ENCODE results near the gene AQP10.
"Not testable (repeated sequence)": the region's sequence is repeated elsewhere in the genome, so short reads cannot be mapped to it uniquely, and the experiment has no call there.

The AQP10 gene

GRCh38 chr1:154324669-154325582, 4.0 kb downstream of the AQP10 start, which contains the start of gene ATP8B2:
ATP8B2 (plus strand) TSS chr1:154325525; CDS start chr1:154328142, 2,617 bp downstream.
- DNase-seq: peak; percentile 76

GRCh38 chr1:154325583-154326545, 5.0 kb downstream of the AQP10 start:
- DNase-seq: peak; percentile 38

DNA sequence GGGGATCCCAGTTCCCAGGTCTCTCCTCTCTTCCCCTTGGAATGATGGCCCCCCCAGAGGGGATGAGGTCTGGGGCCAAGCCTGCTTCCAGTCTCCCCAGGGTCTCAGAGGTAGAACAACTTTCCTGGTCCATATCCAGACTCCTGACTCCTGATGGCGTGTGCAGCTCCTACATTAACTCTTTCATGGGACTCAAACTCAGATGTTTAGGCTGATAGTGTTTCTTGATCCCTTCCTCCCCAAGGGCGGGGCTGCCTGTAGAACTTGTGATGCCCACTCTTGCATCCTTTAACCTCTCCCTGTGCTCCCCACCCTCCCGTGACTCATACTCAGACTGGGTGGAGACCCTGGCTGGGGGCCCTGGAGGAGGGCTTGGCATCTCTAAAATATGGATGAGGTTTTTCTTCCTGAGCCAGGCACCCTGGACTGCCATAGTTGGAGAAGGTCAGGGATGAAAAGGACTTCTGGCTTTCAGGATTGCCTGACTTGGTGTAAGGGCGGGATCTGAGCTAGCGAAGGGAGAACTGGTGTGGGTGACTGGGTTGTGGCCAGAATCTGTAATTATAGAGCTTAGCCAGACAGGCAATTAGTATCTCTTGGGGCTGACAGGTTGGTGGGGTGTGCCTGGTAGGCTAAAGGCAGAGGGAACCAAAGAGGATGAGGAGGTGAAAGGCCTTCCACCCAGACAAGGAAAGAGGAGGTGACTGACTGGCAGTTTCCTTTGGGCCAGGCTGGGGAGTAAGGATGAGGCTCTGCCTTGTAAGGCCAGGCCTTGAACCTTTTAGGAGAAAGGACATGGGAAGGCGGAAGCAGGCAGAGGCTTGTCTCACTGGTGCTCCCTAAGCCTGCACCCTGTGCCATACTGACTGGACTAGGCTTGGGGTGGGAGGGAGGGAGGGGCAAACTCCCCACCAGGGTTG, 5.9 kb downstream of the AQP10 start:
- no peak for DNase-seq

- DNase-seq: no peak
These were observed 6.8 kb downstream of the AQP10 start for GRCh38 chr1:154327466-154328317.

GRCh38 chr1:154328318-154329151, 7.6 kb downstream of the AQP10 start:
- DNase-seq: peak; percentile 90

- DNase-seq: no peak
These were observed 8.2 kb downstream of the AQP10 start for GRCh38 chr1:154329152-154329521.

- no peak for DNase-seq
These were observed 8.7 kb downstream of the AQP10 start for GRCh38 chr1:154329551-154330131.

DNA sequence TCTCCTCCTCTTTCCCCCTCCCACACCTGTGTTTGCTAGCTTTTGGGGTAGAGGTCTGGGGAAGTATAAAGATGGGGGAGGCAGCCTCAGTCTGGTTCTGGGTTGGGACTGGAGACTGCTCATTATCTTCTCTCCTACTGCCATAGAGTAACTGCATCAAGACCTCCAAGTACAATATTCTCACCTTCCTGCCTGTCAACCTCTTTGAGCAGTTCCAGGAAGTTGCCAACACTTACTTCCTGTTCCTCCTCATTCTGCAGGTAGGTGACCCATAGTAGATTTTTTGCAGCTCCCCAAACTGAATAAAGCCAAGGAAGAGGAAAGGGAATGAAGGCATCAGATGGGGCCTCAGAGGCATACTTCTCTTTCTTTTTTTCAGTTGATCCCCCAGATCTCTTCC, 9.8 kb downstream of the AQP10 start:
- no peak for DNase-seq

GRCh38 chr1:154334079-154335024, 13.5 kb downstream of the AQP10 start:
- no peak for DNase-seq

DNA sequence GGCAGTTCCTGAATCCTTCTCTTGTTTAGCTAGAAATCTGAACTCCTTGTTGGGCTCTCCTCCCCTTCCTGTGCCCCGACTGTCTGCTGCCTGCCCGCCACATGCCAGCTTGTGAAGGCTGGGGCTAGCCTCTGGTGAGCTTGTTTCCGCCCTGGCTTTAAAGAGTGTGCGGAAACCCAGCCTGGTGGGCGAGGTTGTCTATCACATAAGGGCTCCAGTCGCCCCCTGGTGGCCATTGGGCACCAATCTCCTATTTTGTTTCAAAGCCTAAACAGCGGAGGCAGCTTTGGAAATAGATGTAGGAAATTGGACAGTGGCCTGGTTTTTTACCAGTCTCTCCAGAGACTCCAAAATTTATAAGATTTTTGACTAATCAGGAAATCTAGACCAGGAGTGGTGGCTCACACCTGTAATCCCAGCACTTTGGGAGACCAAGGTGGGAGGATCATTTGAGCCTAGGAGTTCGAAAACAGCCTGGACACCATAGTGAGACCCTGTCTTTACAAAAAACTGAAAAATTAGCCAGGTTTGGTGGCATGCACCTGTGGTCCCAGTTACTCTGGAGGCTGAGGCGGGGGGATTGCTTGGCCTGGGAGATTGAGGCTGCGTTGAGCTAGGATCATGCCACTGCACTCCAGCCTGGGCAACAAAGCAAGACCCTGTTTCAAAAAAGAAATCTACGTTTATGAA, 14.3 kb downstream of the AQP10 start:
- peak; percentile 91 for DNase-seq

GRCh38 chr1:154337253-154337894, 16.5 kb downstream of the AQP10 start:
- DNase-seq: no peak

- DNase-seq: no peak
These were observed 18.0 kb downstream of the AQP10 start for GRCh38 chr1:154338875-154339274.

DNA sequence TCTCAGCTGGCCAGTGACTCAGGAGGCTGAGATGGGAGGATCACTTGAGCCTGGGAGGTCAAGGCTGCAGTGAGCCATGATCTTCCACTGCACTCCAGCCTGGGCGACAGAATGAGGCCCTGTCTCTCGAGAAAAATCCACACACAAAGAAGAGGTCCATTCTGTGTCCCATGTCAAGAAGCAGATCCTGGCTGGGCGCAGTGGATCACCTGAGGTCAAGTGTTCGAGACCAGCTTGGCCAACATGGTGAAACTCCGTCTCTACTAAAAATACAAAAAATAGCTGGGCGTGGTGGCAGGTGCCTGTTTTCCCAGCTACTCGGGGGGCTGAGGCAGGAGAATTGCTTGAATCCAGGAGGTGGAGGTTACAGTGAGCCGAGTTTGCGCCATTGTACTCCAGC, 20.5 kb downstream of the AQP10 start:
- not testable (repeated sequence) for DNase-seq

DNA sequence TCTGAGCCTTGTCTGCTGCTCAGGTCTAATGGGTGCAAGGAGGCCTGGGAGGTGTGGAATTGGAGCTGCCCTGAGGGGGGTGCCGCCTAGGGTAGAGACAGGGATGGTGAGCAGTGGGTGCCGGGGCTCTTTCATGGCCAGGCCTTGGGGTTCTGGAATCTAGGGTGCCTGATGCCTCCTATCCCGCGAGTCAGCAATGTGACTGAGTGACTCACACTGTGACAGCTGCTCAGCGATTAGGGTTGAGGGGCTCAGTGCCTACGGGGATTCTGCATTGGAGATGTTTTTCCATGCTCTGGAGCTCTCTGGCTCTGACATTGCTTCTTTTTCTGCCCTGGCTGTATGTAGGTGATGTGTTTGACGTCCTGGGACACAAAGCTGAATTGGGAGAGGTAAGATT, 21.2 kb downstream of the AQP10 start:
- no peak for DNase-seq

GRCh38 chr1:154342836-154343472, 22.1 kb downstream of the AQP10 start:
- peak; percentile 63 for DNase-seq

GRCh38 chr1:154344977-154345837, 24.3 kb downstream of the AQP10 start:
- DNase-seq: peak; percentile 71

All from stimulated activated CD4-positive, alpha-beta T cell treated with anti-CD3 and anti-CD28 coated beads, Interleukin-12 subunit alpha, Interleukin-12 subunit beta, amount 100 ng/mL, for 4 hours (primary cell).